ENCODE data around the gene TULP1.
"Not testable (repeated sequence)": the region's sequence is repeated elsewhere in the genome, so short reads cannot be mapped to it uniquely, and the experiment has no call there.

Gene TULP1

GRCh38 chr6:35519313-35520015, 6.8 kb upstream of the TULP1 start:
- DNase-seq, result no peak

- no peak for DNase-seq
Observed at GRCh38 chr6:35518566-35519312, 6.0 kb upstream of the TULP1 start.

- not testable (repeated sequence) for DNase-seq
Observed at GRCh38 chr6:35517978-35518377, 5.3 kb upstream of the TULP1 start.

GRCh38 chr6:35516712-35517111, 4.0 kb upstream of the TULP1 start:
- DNase-seq, result no peak

GRCh38 chr6:35515939-35516338, 3.2 kb upstream of the TULP1 start:
- not testable (repeated sequence) for DNase-seq

- DNase-seq, result no peak
Observed at GRCh38 chr6:35514587-35514986, 1.9 kb upstream of the TULP1 start.

GRCh38 chr6:35512006-35512405, 690 bp downstream of the TULP1 start:
- no peak for DNase-seq

GRCh38 chr6:35511562-35511941, 1.1 kb downstream of the TULP1 start:
- no peak for DNase-seq

- no peak for DNase-seq
Observed at GRCh38 chr6:35510916-35511561, 1.7 kb downstream of the TULP1 start.

- no peak for DNase-seq
Observed at GRCh38 chr6:35508542-35508941, 4.2 kb downstream of the TULP1 start.

GRCh38 chr6:35508027-35508426, 4.7 kb downstream of the TULP1 start:
- DNase-seq, result no peak

GRCh38 chr6:35507221-35507620, 5.5 kb downstream of the TULP1 start:
- no peak for DNase-seq

GRCh38 chr6:35506536-35506935, 6.2 kb downstream of the TULP1 start:
- DNase-seq, result no peak

- DNase-seq, result no peak
Observed at GRCh38 chr6:35505999-35506412, 6.7 kb downstream of the TULP1 start.

GRCh38 chr6:35503534-35503933, 9.2 kb downstream of the TULP1 start:
- DNase-seq, result no peak

GRCh38 chr6:35501784-35502183, 10.9 kb downstream of the TULP1 start:
- DNase-seq, result no peak

GRCh38 chr6:35500782-35501181, 11.9 kb downstream of the TULP1 start:
- DNase-seq, result no peak

- no peak for DNase-seq
Observed at GRCh38 chr6:35499372-35499771, 13.3 kb downstream of the TULP1 start.

- DNase-seq, result no peak
Observed at GRCh38 chr6:35498422-35499067, 14.2 kb downstream of the TULP1 start.

GRCh38 chr6:35497571-35498421, 14.9 kb downstream of the TULP1 start:
- DNase-seq, result peak; percentile 67

- DNase-seq, result peak; percentile 55
Observed at GRCh38 chr6:35496841-35497570, 15.7 kb downstream of the TULP1 start, which contains the start of gene TEAD3. TSS of gene TEAD3 (minus strand) at chr6:35497079.
